ENCODE results near the gene LY6G5C. TPM values are rescaled to one million over a fixed set of nuclear protein-coding genes. Genes with fewer than 3 reads are reported as not detected.

The LY6G5C gene
- total RNA-seq, 4 donors from 2014 or later: 0.84 TPM; not detected in 3

DNA sequence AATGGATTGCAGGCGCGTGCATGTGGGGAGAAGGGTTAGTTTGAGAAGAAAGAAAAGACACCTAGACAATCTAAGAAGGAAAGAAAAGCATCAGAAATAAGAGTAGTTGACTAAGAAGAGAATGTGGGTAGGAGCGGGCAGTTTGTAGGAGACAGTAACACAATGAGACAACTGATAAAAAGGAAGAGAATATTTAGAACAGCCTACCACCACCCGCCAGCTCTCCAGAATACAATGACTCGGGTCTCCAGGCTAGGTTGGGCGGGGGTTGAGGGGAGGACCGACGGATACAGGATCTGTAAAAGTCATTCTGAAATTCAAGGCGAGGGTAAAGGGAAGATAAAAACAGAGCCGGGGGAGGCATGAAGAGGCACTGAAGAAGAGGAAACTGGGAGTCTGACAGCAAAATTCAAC lies 21.5 kb upstream of the LY6G5C start:
- H3K27me3 ChIP-seq: no peaks in the 10 kb centered on the region
- peak overlapping the region; percentile 89 to 98 (median 96) for H3K27ac ChIP-seq
- H3K9me3 ChIP-seq: no peaks in the 10 kb centered on the region
- peak overlapping the region; percentile 61 to 92 (median 76) for H3K4me3 ChIP-seq
- peaks cover 0 to 28% (median 0%) of the 10 kb centered on the region in 3 donors for H3K36me3 ChIP-seq
- WGBS, 2 donors: 1% methylated on average over 10 of the region's 10 CpGs
- no peak for TF ChIP-seq EP300 (IDR thresholded peaks at IDR 0.05)
- TF ChIP-seq CTCF (IDR thresholded peaks at IDR 0.05): no peak
- TF ChIP-seq POLR2A (IDR thresholded peaks at IDR 0.05): no peak
- DNase-seq (ENCODE audit: low spot score in 2 of 2): no peak
- peaks cover 0 to 38% (median 16%) of the 10 kb centered on the region in 4 donors for H3K4me1 ChIP-seq

DNA sequence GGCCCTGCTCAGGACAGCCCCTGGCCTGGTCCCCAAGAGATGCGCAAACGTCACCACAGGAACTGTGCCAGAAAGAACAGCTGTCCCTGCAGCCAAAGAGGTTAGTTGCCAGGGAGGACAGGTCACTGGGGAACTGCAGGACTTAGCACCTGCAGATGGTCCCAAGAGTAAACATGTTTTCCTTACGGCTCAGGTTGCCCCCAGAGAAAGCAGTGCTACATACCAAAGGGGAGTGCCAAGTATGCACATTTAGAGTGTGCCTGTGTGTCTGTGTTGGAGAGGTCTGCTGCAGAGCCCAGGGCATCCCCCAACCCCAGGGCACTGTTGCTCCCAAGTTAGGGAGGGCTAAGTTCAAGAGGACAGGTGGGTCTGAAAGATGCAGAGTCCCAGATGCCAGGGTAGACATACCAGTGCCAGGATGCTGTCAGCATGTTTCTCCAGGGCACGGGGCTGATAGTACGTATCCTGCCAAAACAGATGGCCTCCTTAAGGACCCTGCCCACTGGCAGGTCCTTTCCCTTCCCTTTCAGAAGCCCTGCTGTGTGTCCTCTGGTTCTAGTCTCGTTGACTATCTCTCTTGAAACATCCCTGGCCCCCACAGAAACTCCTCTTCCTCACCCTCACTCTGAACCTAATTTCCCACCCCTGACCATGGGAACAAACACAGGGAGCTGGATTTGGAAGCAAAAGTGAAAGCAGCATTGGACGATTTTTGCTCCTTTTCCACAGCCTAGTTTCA lies 21.0 kb upstream of the LY6G5C start:
- no peak for DNase-seq (ENCODE audit: low spot score in 2 of 2)
- peaks cover 0 to 33% (median 0%) of the 10 kb centered on the region in 3 donors for H3K36me3 ChIP-seq
- H3K27me3 ChIP-seq: no peaks in the 10 kb centered on the region
- 14 to 21% methylated on average over 7 of the region's 7 CpGs for WGBS, 2 donors
- H3K9me3 ChIP-seq: no peaks in the 10 kb centered on the region
- H3K27ac ChIP-seq: peak overlapping the region; percentile 89 to 98 (median 96)
- peaks cover 0 to 38% (median 16%) of the 10 kb centered on the region in 4 donors for H3K4me1 ChIP-seq
- TF ChIP-seq CTCF (IDR thresholded peaks at IDR 0.05): no peak
- no peak for TF ChIP-seq EP300 (IDR thresholded peaks at IDR 0.05)
- peak overlapping the region; percentile 61 to 92 (median 76) for H3K4me3 ChIP-seq

- Histone ChIP-seq H3K36me3 (peaks cover 0 to 43% (median 5%) of the 10 kb centered on the region in 3 donors), H3K4me3 (no peak overlapping the region), H3K27ac (peak overlapping the region in 1 of 4 donors; percentile 98)
Measured at GRCh38 chr6:31700740-31701401, 20.0 kb upstream of the LY6G5C start.

DNA sequence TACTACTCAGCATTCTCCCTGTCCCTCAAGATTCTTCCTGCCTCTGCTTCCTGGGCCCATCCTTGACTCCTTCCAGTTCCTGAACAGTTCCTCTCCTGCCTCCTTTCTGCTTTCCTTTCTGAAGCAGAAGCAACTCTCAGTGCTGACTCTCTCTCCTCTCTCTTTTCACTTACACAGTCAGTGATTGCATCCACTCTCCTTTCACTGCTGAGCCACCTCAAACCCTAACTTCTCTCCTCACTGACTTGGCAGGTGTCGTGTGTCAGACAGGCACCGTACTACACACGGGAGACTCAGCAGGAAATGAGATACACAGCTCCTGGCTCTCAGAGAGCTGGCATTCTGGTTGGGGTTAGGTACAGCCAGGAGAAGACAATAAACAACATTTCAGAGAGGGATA lies 16.7 kb upstream of the LY6G5C start:
- H3K4me1 ChIP-seq: peaks cover 0 to 30% (median 13%) of the 10 kb centered on the region in 4 donors
- no peaks in the 10 kb centered on the region for H3K27me3 ChIP-seq
- H3K36me3 ChIP-seq: peaks cover 0 to 76% (median 5%) of the 10 kb centered on the region in 3 donors
- H3K4me3 ChIP-seq: no peak overlapping the region
- no peak for TF ChIP-seq CTCF (IDR thresholded peaks at IDR 0.05)
- TF ChIP-seq POLR2A (IDR thresholded peaks at IDR 0.05): no peak
- TF ChIP-seq EP300 (IDR thresholded peaks at IDR 0.05): no peak
- 38 to 57% methylated on average over 3 of the region's 3 CpGs for WGBS, 2 donors
- no peak overlapping the region for H3K27ac ChIP-seq
- no peak for DNase-seq (ENCODE audit: low spot score in 2 of 2)
- no peaks in the 10 kb centered on the region for H3K9me3 ChIP-seq

More at GRCh38 chr6:31700740-31701401, 20.0 kb upstream of the LY6G5C start:
- Histone ChIP-seq H3K27me3 (no peaks in the 10 kb centered on the region), H3K4me1 (peaks cover 0 to 38% (median 16%) of the 10 kb centered on the region in 4 donors), H3K9me3 (no peaks in the 10 kb centered on the region)
- no peak for DNase-seq (ENCODE audit: low spot score in 2 of 2)
- WGBS, 2 donors: 86 to 88% methylated on average over 5 of the region's 5 CpGs
- no peak for TF ChIP-seq EP300 (IDR thresholded peaks at IDR 0.05)
- TF ChIP-seq CTCF (IDR thresholded peaks at IDR 0.05): no peak
- TF ChIP-seq POLR2A (IDR thresholded peaks at IDR 0.05): no peak

DNA sequence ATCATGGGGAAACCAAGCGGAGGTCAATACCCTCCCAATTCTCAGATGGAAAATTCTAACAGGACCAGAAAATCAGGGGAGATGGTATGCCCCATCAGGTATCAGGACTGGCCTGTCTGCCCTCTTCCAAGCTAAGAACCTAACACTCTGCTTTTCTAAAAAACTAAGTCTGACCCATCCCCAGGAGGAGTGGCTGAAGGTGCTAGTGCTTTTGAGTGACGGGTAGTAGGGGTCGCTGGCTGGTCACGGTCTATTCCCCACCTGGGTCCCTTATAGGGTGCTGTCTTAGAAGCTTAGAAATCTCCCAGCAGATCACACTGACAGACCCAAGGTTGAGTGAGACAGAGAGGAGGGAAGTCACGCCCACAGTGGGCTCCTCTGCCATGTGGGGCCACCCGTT lies 12.7 kb upstream of the LY6G5C start:
- no peak for DNase-seq (ENCODE audit: low spot score in 2 of 2)
- H3K27me3 ChIP-seq: no peaks in the 10 kb centered on the region
- no peak overlapping the region for H3K4me3 ChIP-seq
- H3K36me3 ChIP-seq: peaks cover under 1 to 98% (median 10%) of the 10 kb centered on the region in 3 donors
- no peaks in the 10 kb centered on the region for H3K4me1 ChIP-seq
- no peaks in the 10 kb centered on the region for H3K9me3 ChIP-seq
- TF ChIP-seq POLR2A (IDR thresholded peaks at IDR 0.05): no peak
- TF ChIP-seq CTCF (IDR thresholded peaks at IDR 0.05): no peak
- TF ChIP-seq EP300 (IDR thresholded peaks at IDR 0.05): no peak
- 86 to 88% methylated on average over 6 of the region's 6 CpGs for WGBS, 2 donors
- H3K27ac ChIP-seq: peak overlapping the region in 1 of 4 donors; percentile 16

Measured in tibial nerve (tissue), 4 donors.